ENCODE results near the gene USP48.
"Not testable (repeated sequence)": the region's sequence is repeated elsewhere in the genome, so short reads cannot be mapped to it uniquely, and the experiment has no call there.

Gene USP48

DNA sequence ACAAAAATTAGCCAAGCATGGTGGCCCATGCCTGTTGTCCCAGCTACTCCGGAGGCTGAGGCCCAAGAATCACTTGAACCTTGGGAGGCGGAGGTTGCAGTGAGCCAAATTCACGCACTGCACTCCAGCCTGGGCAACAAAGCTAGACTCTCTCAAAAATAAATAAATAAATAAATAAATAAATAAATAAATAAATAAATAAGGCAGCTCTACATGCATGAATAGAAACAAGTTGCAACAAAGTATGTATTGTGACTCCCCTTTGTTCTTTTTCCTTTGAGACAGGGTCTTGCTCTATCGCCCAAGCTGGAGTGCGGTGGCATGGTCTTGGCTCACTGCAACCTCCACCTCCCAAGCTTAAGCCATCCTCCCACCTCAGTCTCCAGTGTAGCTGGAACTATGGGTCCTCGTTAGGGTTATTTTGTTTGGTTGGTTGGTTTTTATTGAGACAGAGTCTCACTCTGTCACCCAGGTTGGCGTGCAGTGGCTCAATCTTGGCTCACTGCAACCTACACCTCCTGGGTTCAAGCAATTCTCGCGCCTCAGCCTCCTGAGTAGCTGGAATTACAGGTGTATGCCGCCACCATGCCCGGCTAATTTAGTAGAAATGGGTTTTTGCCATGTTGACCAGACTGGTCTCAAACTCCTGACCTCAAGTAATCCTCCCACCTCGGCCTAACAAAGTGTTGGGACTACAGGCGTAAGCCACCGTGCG is 8.0 kb downstream of the USP48 start:
- no peak overlapping the region for H3K4me3 ChIP-seq
- peak in 1 of 2 donors; percentile 29 for DNase-seq
- no peaks in the 10 kb centered on the region for H3K27me3 ChIP-seq
- peaks cover 0 to 13% (median 2%) of the 10 kb centered on the region in 4 donors for H3K4me1 ChIP-seq
- TF ChIP-seq, protein P1, sequence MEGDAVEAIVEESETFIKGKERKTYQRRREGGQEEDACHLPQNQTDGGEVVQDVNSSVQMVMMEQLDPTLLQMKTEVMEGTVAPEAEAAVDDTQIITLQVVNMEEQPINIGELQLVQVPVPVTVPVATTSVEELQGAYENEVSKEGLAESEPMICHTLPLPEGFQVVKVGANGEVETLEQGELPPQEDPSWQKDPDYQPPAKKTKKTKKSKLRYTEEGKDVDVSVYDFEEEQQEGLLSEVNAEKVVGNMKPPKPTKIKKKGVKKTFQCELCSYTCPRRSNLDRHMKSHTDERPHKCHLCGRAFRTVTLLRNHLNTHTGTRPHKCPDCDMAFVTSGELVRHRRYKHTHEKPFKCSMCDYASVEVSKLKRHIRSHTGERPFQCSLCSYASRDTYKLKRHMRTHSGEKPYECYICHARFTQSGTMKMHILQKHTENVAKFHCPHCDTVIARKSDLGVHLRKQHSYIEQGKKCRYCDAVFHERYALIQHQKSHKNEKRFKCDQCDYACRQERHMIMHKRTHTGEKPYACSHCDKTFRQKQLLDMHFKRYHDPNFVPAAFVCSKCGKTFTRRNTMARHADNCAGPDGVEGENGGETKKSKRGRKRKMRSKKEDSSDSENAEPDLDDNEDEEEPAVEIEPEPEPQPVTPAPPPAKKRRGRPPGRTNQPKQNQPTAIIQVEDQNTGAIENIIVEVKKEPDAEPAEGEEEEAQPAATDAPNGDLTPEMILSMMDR (IDR thresholded peaks at IDR 0.05), result no peak
- intact Hi-C loops (cut with DNase I; ENCODE audit: low total_unique reads), result no loop called here
- no peaks in the 10 kb centered on the region for H3K9me3 ChIP-seq
- H3K36me3 ChIP-seq, result no peaks in the 10 kb centered on the region
- H3K27ac ChIP-seq, result no peak overlapping the region

GRCh38 chr1:21773585-21773984 is 9.4 kb downstream of the USP48 start:
- H3K36me3 ChIP-seq, result no peaks in the 10 kb centered on the region
- H3K27ac ChIP-seq, result no peak overlapping the region
- intact Hi-C loops (cut with DNase I; ENCODE audit: low total_unique reads), result no loop called here
- peak in 1 of 2 donors; percentile 17 for DNase-seq
- H3K9me3 ChIP-seq, result no peaks in the 10 kb centered on the region
- no peak overlapping the region for H3K4me3 ChIP-seq
- H3K4me1 ChIP-seq, result peaks cover 0 to 10% (median 2%) of the 10 kb centered on the region in 4 donors
- TF ChIP-seq, protein P1 (IDR thresholded peaks at IDR 0.05), result no peak
- no peaks in the 10 kb centered on the region for H3K27me3 ChIP-seq

DNA sequence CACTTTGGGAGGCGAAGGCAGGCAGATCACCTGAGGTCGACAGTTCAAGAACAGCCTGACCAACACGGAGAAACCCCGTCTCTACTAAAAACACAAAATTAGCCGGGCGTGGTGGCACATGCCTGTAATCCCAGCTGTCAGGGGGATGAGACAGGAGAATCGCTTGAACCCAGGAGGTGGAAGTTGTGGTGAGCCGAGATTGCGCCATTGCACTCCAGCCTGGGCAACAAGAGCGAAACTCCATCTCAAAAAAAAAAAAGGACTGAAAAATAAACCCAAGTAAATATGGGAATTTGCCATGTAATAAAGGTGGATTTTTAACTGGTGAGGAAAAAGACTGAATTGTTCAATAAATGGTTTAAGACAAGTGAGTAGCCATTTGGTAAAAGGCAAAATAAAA is 11.3 kb downstream of the USP48 start:
- intact Hi-C loops (cut with DNase I; ENCODE audit: low total_unique reads); H3K27me3 ChIP-seq; H3K27ac ChIP-seq; H3K9me3 ChIP-seq; H3K4me3 ChIP-seq; H3K36me3 ChIP-seq: not testable (repeated sequence)
- peaks cover 0 to 18% (median 5%) of the 10 kb centered on the region in 4 donors for H3K4me1 ChIP-seq
- peak in 1 of 2 donors; percentile 50 for DNase-seq

GRCh38 chr1:21770602-21771001 is 12.3 kb downstream of the USP48 start:
- H3K27ac ChIP-seq; H3K36me3 ChIP-seq; H3K9me3 ChIP-seq; intact Hi-C loops (cut with DNase I; ENCODE audit: low total_unique reads); H3K4me3 ChIP-seq; H3K27me3 ChIP-seq: not testable (repeated sequence)
- peaks cover 0 to 21% (median 7%) of the 10 kb centered on the region in 4 donors for H3K4me1 ChIP-seq
- peak in 1 of 2 donors; percentile 17 for DNase-seq

DNA sequence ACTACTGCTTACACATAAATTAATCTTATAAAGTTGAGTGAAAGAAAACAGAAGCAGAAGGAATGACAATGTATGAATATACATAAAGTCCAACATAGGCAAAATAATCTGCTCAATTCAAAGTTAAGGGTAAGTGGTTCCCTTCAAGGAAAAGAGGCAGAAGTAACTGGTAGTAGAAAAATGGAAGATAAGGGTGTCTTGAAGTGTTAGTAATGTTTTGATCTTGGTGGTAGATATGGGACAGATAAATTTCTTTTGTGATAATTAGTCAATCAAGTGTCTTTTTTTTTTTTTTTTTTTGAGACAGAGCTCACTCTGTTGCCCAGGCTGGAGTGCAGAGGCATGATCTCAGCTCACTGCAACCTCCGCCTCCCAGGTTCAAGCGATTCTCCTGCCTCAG is 12.7 kb downstream of the USP48 start:
- intact Hi-C loops (cut with DNase I; ENCODE audit: low total_unique reads), result no loop called here
- Histone ChIP-seq H3K27me3 (no peaks in the 10 kb centered on the region), H3K27ac (no peak overlapping the region), H3K36me3 (no peaks in the 10 kb centered on the region), H3K4me3 (no peak overlapping the region), H3K4me1 (peaks cover 0 to 25% (median 7%) of the 10 kb centered on the region in 4 donors), H3K9me3 (no peaks in the 10 kb centered on the region)
- DNase-seq, result no peak
- TF ChIP-seq, protein P1 (IDR thresholded peaks at IDR 0.05), result no peak

GRCh38 chr1:21767106-21767505 is 15.8 kb downstream of the USP48 start:
- not testable (repeated sequence) for H3K9me3 ChIP-seq

GRCh38 chr1:21766210-21766609 is 16.7 kb downstream of the USP48 start:
- TF ChIP-seq, protein P1 (IDR thresholded peaks at IDR 0.05), result no peak

More at GRCh38 chr1:21767106-21767505, 15.8 kb downstream of the USP48 start:
- H3K27me3 ChIP-seq; H3K36me3 ChIP-seq; DNase-seq; H3K4me3 ChIP-seq; H3K27ac ChIP-seq; intact Hi-C loops (cut with DNase I; ENCODE audit: low total_unique reads): not testable (repeated sequence)
- peaks cover 0 to 45% (median 23%) of the 10 kb centered on the region in 4 donors for H3K4me1 ChIP-seq

More at GRCh38 chr1:21766210-21766609, 16.7 kb downstream of the USP48 start:
- H3K27me3 ChIP-seq, result no peaks in the 10 kb centered on the region
- no peaks in the 10 kb centered on the region for H3K9me3 ChIP-seq
- H3K4me3 ChIP-seq, result no peak overlapping the region
- intact Hi-C loops (cut with DNase I; ENCODE audit: low total_unique reads), result no loop called here
- DNase-seq, result no peak
- no peaks in the 10 kb centered on the region for H3K36me3 ChIP-seq
- H3K27ac ChIP-seq, result peak overlapping the region in 1 of 2 donors; percentile 54
- peaks cover 0 to 44% (median 26%) of the 10 kb centered on the region in 4 donors for H3K4me1 ChIP-seq
